ENCODE results near the gene OTOG.

DNA sequence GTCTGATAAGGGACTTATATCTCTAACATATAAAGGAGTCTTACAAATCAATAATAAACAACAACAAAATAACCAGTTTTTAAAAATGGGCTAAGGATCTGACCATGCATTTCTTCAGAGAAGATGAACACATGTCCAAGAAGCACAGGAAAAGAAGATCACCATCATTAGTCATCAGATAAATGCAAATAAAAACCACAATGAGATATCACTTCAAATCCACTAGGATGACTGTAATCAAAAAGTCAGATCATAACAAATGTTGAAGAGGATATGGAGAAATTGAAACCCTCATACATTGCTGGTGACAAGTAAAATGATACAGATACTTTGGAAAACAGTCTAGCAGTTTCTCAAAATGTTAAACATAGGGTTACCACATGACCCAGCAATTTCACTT, 111.2 kb downstream of the OTOG start:
- TF ChIP-seq, protein P1, sequence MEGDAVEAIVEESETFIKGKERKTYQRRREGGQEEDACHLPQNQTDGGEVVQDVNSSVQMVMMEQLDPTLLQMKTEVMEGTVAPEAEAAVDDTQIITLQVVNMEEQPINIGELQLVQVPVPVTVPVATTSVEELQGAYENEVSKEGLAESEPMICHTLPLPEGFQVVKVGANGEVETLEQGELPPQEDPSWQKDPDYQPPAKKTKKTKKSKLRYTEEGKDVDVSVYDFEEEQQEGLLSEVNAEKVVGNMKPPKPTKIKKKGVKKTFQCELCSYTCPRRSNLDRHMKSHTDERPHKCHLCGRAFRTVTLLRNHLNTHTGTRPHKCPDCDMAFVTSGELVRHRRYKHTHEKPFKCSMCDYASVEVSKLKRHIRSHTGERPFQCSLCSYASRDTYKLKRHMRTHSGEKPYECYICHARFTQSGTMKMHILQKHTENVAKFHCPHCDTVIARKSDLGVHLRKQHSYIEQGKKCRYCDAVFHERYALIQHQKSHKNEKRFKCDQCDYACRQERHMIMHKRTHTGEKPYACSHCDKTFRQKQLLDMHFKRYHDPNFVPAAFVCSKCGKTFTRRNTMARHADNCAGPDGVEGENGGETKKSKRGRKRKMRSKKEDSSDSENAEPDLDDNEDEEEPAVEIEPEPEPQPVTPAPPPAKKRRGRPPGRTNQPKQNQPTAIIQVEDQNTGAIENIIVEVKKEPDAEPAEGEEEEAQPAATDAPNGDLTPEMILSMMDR (IDR thresholded peaks at IDR 0.05), result no peak
- TF ChIP-seq POLR2A (IDR thresholded peaks at IDR 0.05), result no peak
- no peak for TF ChIP-seq POLR2AphosphoS5 (IDR thresholded peaks at IDR 0.05)
